ENCODE data around the gene PKNOX2.

DNA sequence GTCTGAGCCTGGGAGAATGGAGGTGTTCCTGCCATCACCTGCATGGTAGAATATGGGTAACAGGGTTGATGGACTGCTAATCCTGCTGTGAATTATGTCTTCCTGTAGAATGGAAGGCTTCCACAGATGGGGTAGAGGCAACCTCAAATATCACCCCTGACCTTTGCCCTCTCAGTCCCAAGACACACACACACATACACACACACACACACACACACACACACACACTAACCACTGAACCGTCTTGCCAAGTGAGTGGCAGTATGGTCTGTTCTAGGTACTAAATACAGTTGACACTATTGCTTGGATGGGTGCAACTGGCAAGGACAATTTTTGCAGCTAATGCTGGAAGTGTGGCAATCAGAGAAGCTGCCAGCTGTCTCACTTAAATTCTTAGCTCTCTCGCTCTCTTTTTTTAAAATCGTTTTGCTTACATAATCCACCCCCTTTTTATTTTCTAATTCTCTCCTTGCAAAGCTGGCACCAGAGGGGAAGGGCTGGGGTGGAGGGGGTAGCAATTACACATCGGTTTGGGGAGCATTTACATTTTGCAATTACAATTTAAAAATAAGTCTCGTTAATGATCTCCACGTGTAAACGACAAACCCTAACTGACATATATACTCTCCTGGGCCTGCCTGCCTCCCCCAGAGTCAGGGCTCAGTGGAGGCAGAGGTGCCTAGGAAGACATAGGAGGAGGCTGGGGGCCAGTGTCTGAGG is 169.0 kb downstream of the PKNOX2 start:
- TF ChIP-seq, protein P1, sequence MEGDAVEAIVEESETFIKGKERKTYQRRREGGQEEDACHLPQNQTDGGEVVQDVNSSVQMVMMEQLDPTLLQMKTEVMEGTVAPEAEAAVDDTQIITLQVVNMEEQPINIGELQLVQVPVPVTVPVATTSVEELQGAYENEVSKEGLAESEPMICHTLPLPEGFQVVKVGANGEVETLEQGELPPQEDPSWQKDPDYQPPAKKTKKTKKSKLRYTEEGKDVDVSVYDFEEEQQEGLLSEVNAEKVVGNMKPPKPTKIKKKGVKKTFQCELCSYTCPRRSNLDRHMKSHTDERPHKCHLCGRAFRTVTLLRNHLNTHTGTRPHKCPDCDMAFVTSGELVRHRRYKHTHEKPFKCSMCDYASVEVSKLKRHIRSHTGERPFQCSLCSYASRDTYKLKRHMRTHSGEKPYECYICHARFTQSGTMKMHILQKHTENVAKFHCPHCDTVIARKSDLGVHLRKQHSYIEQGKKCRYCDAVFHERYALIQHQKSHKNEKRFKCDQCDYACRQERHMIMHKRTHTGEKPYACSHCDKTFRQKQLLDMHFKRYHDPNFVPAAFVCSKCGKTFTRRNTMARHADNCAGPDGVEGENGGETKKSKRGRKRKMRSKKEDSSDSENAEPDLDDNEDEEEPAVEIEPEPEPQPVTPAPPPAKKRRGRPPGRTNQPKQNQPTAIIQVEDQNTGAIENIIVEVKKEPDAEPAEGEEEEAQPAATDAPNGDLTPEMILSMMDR (conservative IDR thresholded peaks at IDR 0.05; ENCODE audit: low read length), result no peak
- no peak for TF ChIP-seq EZH2phosphoT487 (IDR thresholded peaks at IDR 0.05; ENCODE audit: borderline replicate concordance, low read depth, low read length)

Data from OCI-LY7 (cell line).